Choroid plexus epithelial cell (primary cell): ENCODE data around the gene GSTM4.
A peak's percentile ranks its signal among the peaks of the same experiment; 100 is the strongest.
"Not testable (repeated sequence)": the region's sequence is repeated elsewhere in the genome, so short reads cannot be mapped to it uniquely, and the experiment has no call there.

Experiments
- DNase-seq: peaks from one replicate; pipeline ENCODE4 v3.0.0-alpha.2; 2010; ENCODE audit warnings: low read depth
- H3K4me3 ChIP-seq: 2 replicates; pipeline ENCODE4 v1.5.1; 2011; ENCODE audit warnings: low read depth, mild to moderate bottlenecking, control low read depth, low read length, moderate library complexity
- CTCF ChIP-seq: conservative IDR thresholded peaks from 2 replicates; pipeline ENCODE4 v1.5.1; 2011; ENCODE audit warnings: low read depth, mild to moderate bottlenecking, control low read depth, inconsistent platforms, low read length, moderate library complexity

Gene GSTM4

GRCh38 chr1:109687641-109688499 lies 32.0 kb downstream of the GSTM4 start, which contains the start of gene GSTM1:
Gene GSTM1 (plus strand): TSS chr1:109687817. CDS start chr1:109687874, 57 bp downstream.
- DNase-seq, result no peak
- TF ChIP-seq CTCF, result no peak
- H3K4me3 ChIP-seq, result no peak within 1 kb of the TSS

- H3K4me3 ChIP-seq, result no peak overlapping the region
- TF ChIP-seq CTCF, result no peak
- no peak for DNase-seq
These were observed 34.0 kb downstream of the GSTM4 start for GRCh38 chr1:109689844-109690405.

GRCh38 chr1:109691759-109692158 lies 35.9 kb downstream of the GSTM4 start:
- no peak for DNase-seq
- no peak overlapping the region for H3K4me3 ChIP-seq

GRCh38 chr1:109694400-109694799 lies 38.5 kb downstream of the GSTM4 start:
- not testable (repeated sequence) for DNase-seq, H3K4me3 ChIP-seq

More at GRCh38 chr1:109691759-109692158, 35.9 kb downstream of the GSTM4 start:
- no peak for TF ChIP-seq CTCF

GRCh38 chr1:109695138-109695537 lies 39.2 kb downstream of the GSTM4 start:
- DNase-seq, H3K4me3 ChIP-seq: not testable (repeated sequence)

- no peak for TF ChIP-seq CTCF
- H3K4me3 ChIP-seq, result no peak overlapping the region
- DNase-seq, result no peak
These were observed 41.2 kb downstream of the GSTM4 start for GRCh38 chr1:109697066-109697465.

GRCh38 chr1:109697861-109698260 lies 42.0 kb downstream of the GSTM4 start:
- DNase-seq, H3K4me3 ChIP-seq: not testable (repeated sequence)

GRCh38 chr1:109702940-109703339 lies 47.0 kb downstream of the GSTM4 start:
- DNase-seq, H3K4me3 ChIP-seq: not testable (repeated sequence)

GRCh38 chr1:109704173-109704572 lies 48.3 kb downstream of the GSTM4 start:
- DNase-seq, result no peak
- TF ChIP-seq CTCF, result peak; percentile 17

More at GRCh38 chr1:109704173-109704572, 48.3 kb downstream of the GSTM4 start:
- H3K4me3 ChIP-seq, result no peak overlapping the region
